Measurements from ENCODE around the gene LSM14A. TPM values are rescaled to one million over a fixed set of nuclear protein-coding genes. Genes with fewer than 3 reads are reported as not detected.
"Not testable (repeated sequence)": the region's sequence is repeated elsewhere in the genome, so short reads cannot be mapped to it uniquely, and the experiment has no call there.

LSM14A gene
- 34.1 TPM for total RNA-seq

GRCh38 chr19:34171877-34172660 lies at the start of gene LSM14A:
LSM14A (plus strand) TSS chr19:34172504; CDS start chr19:34172643, 139 bp downstream.
- ATAC-seq: peak; percentile 88
- peak; percentile 93 for DNase-seq (ENCODE audit: low spot score)

GRCh38 chr19:34124828-34125227 lies 47.5 kb upstream of the LSM14A start:
- DNase-seq (ENCODE audit: low spot score) (no peak), ATAC-seq (no peak)

GRCh38 chr19:34126966-34127365 lies 45.3 kb upstream of the LSM14A start:
- ATAC-seq (no peak), DNase-seq (ENCODE audit: low spot score) (no peak)

GRCh38 chr19:34127684-34128189 lies 44.6 kb upstream of the LSM14A start:
- DNase-seq (ENCODE audit: low spot score) (no peak), ATAC-seq (no peak)

- DNase-seq (ENCODE audit: low spot score): no peak
- ATAC-seq: no peak
Observed at GRCh38 chr19:34128558-34129250, 43.6 kb upstream of the LSM14A start.

GRCh38 chr19:34131100-34131499 lies 41.2 kb upstream of the LSM14A start:
- DNase-seq (ENCODE audit: low spot score) (no peak), ATAC-seq (no peak)

GRCh38 chr19:34132145-34132544 lies 40.2 kb upstream of the LSM14A start:
- not testable (repeated sequence) for DNase-seq (ENCODE audit: low spot score); ATAC-seq

- not testable (repeated sequence) for DNase-seq (ENCODE audit: low spot score); ATAC-seq
Observed at GRCh38 chr19:34132706-34133105, 39.6 kb upstream of the LSM14A start.

GRCh38 chr19:34134190-34135053 lies 37.9 kb upstream of the LSM14A start:
- DNase-seq (ENCODE audit: low spot score): peak; percentile 97
- peak; percentile 98 for ATAC-seq

GRCh38 chr19:34135054-34135800 lies 37.1 kb upstream of the LSM14A start:
- ATAC-seq (no peak), DNase-seq (ENCODE audit: low spot score) (no peak)

GRCh38 chr19:34135821-34136611 lies 36.3 kb upstream of the LSM14A start:
- DNase-seq (ENCODE audit: low spot score) (no peak), ATAC-seq (no peak)

- DNase-seq (ENCODE audit: low spot score) (no peak), ATAC-seq (no peak)
Observed at GRCh38 chr19:34141025-34141424, 31.3 kb upstream of the LSM14A start.

- ATAC-seq (no peak), DNase-seq (ENCODE audit: low spot score) (no peak)
Observed at GRCh38 chr19:34142440-34142839, 29.9 kb upstream of the LSM14A start.

GRCh38 chr19:34145741-34146202 lies 26.5 kb upstream of the LSM14A start:
- DNase-seq (ENCODE audit: low spot score): peak; percentile 53
- ATAC-seq: peak; percentile 91

- DNase-seq (ENCODE audit: low spot score): no peak
- no peak for ATAC-seq
Observed at GRCh38 chr19:34148658-34149185, 23.6 kb upstream of the LSM14A start.

GRCh38 chr19:34149873-34150272 lies 22.4 kb upstream of the LSM14A start:
- no peak for ATAC-seq
- DNase-seq (ENCODE audit: low spot score): no peak

GRCh38 chr19:34150558-34150957 lies 21.7 kb upstream of the LSM14A start:
- no peak for DNase-seq (ENCODE audit: low spot score)
- ATAC-seq: no peak

- ATAC-seq (no peak), DNase-seq (ENCODE audit: low spot score) (no peak)
Observed at GRCh38 chr19:34151439-34151838, 20.9 kb upstream of the LSM14A start.

- ATAC-seq: no peak
Observed at GRCh38 chr19:34154401-34154800, 17.9 kb upstream of the LSM14A start.

More at GRCh38 chr19:34154401-34154800, 17.9 kb upstream of the LSM14A start:
- no peak for DNase-seq (ENCODE audit: low spot score)
